Fibroblast of mammary gland (primary cell): ENCODE measurements around the gene PLCB4.

Source experiments
- DNase-seq: peaks from one replicate; pipeline ENCODE4 v3.0.0-alpha.2; 2010; ENCODE audit warnings: low read depth
- H3K4me3 ChIP-seq: 2 replicates; pipeline ENCODE4 v1.5.1; 2011; ENCODE audit warnings: low read depth, mild to moderate bottlenecking, low read length, moderate library complexity; ENCODE audit not compliant: control insufficient read depth
- TF ChIP-seq, protein P1 (sequence below): conservative IDR thresholded peaks from 2 replicates; pipeline ENCODE4 v1.5.1; 2011; ENCODE audit warnings: low read depth, low read length, inconsistent platforms; ENCODE audit not compliant: control insufficient read depth, insufficient read depth

The PLCB4 gene

DNA sequence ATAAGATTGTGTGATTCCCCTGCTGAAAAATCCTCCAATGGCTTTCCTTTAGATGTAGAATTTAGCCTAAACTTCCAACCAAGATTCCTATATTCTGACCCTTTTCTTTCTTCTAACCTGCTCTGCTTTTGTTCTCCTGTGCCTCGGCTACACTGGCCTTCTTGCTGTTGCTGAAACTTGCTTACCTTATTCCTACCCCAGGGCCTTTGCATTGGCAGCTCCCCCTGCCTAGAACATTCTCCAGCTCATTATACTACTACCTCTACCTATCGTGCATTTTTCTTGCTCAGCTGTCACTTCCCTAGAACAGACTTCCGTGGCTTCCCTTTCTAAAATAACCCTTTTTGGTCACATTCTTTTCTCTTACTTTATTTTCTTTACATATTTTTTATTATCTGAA, 48.7 kb downstream of the PLCB4 start:
- no peak for DNase-seq
- H3K4me3 ChIP-seq, result no peak overlapping the region
- TF ChIP-seq, protein P1, sequence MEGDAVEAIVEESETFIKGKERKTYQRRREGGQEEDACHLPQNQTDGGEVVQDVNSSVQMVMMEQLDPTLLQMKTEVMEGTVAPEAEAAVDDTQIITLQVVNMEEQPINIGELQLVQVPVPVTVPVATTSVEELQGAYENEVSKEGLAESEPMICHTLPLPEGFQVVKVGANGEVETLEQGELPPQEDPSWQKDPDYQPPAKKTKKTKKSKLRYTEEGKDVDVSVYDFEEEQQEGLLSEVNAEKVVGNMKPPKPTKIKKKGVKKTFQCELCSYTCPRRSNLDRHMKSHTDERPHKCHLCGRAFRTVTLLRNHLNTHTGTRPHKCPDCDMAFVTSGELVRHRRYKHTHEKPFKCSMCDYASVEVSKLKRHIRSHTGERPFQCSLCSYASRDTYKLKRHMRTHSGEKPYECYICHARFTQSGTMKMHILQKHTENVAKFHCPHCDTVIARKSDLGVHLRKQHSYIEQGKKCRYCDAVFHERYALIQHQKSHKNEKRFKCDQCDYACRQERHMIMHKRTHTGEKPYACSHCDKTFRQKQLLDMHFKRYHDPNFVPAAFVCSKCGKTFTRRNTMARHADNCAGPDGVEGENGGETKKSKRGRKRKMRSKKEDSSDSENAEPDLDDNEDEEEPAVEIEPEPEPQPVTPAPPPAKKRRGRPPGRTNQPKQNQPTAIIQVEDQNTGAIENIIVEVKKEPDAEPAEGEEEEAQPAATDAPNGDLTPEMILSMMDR, result no peak

DNA sequence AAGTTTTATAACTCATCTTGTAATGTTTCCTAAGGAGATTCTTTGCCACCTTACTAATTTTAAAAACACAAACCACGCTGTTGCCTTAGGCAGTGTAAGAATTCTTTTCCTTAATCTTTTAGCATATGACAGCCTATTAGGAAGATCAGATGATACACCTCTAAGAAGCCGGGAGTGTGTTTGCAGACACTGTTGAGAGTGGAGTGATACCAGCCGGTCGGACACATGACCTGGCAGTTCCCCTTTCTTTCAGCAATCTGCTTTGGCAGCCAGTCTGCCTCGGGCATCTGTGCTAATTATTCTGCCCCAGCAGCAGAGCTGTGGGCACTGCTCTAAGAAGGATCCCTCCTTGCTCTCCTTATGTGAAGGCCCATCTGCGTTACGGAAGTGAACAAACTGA, 50.9 kb downstream of the PLCB4 start:
- TF ChIP-seq, protein P1, result no peak
- no peak overlapping the region for H3K4me3 ChIP-seq
- no peak for DNase-seq

DNA sequence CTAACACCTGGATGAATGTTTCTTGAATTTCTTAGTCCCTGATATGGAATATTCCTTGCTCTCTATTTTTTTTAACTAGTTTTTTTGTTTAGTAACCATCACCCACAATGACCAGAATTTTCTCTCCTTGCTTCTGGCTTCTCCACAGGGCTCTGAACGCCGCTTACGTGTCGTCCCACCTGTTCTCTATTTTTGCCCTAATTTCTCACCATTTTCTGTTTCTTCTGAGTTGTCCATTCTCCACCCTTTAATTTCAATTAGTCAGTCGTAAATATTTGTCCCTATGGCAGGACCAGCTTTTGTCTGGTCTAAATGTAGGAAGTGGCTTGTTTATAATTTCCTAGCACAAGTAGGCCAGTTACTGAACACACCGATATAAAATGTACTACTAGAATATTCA, 52.3 kb downstream of the PLCB4 start:
- H3K4me3 ChIP-seq, result no peak overlapping the region
- TF ChIP-seq, protein P1, result no peak
- no peak for DNase-seq

DNA sequence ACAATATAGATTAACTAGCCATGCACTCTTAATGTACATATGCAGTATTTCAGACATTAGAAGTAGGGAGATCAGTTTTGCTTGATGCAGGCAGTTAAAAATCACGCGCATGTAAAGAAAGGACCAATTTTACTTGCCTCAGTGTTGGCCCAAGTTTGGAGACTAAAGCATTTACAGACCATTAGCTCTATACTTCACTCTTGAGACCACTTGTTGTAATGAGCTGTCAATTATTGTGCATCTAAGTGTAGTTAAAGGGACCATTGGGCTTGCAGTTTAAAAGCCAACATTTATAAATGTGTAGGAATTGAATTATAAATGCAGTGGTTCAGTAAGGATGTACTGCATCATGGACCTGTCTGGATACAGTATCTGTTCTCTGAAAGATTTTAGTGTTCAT, 53.7 kb downstream of the PLCB4 start:
- no peak overlapping the region for H3K4me3 ChIP-seq
- TF ChIP-seq, protein P1, result no peak
- DNase-seq, result no peak

DNA sequence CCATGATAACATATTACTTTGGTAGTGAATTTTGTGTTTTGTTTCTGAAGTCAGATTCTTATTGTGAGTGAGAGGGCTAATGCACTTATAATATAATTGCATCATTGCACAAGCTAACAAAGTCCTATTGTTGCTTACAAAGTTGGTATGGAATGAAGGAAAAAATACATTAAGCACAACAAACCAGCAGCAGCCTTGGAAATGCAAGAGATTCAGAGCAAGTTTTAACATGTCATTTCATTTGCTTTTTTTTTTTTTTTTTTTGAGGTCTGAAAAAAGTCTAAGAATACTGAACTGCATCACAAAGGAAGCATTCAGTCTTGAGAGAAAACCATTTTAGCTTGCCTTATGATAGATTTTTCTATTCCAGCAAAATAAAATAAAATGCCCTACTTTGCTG, 57.6 kb downstream of the PLCB4 start:
- TF ChIP-seq, protein P1, result no peak
- no peak overlapping the region for H3K4me3 ChIP-seq
- no peak for DNase-seq

DNA sequence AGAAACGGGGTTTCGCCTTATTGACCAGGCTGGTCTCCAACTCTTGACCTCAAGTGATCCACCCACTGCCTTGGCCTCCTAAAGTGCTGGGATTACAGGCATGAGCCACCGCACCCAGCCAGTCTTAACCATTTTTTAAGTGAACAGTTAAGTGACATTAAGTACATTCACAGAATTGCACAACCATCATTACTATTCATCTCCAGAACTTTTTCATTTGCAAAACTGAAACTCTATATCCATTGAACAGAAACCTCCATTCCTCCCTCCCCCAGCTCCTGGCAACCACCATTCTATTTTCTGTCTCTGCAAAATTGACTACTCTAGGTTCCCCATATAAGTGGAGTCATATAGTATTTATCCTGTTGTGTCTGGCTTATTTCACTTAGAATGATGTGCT, 59.7 kb downstream of the PLCB4 start:
- H3K4me3 ChIP-seq, result no peak overlapping the region
- TF ChIP-seq, protein P1, result no peak
- DNase-seq, result peak; percentile 15

DNA sequence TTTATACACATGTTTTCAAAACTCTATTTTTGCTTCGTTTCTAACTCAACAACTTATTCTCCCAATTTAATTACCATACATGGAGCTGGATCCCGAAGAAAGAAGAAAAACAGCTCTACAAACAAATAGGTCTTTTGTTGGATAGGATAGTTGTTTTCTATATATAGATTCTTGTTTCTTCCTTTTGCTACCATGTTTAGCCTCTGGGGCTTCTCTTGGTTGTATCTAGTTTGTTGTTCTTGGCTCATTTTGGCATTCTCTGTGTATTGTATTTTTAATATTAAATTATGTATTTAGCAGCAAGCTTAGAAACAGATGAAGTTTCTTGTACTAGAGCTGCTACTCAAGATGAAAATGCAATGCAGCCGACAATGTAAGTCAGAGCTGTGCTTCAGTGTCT, 60.9 kb downstream of the PLCB4 start:
- TF ChIP-seq, protein P1, result no peak
- DNase-seq, result no peak
- no peak overlapping the region for H3K4me3 ChIP-seq
